MCF 10A (cell line): ENCODE results near the gene PTCD2. TPM values are rescaled to one million over a fixed set of nuclear protein-coding genes. Genes with fewer than 3 reads are reported as not detected.

Experiments used
- BruUV-seq: library from RNA; stranded (reverse); fragments of 400-500 nt; replicated peaks from 2 replicates; lab custom pipeline; 2021; lab: Mats Ljungman, UMichigan
- CTCF ChIA-PET: fragments of 300-600 bp; sonication (Branson Sonifier 250); formaldehyde crosslinking; extraction: SDS; loops from one replicate; lab custom pipeline; 2021; ENCODE audit warnings: antibody characterized with exemption, inconsistent platforms; lab: Yijun Ruan, JAX
- POLR2A ChIA-PET: fragments of 300-600, 350-650 bp; sonication (Branson Sonifier 250); formaldehyde crosslinking; extraction: SDS; loops from one replicate; lab custom pipeline; 2020; ENCODE audit warnings: antibody characterized with exemption, inconsistent platforms; lab: Yijun Ruan, JAX
- DNase-seq: peaks from one replicate; pipeline ENCODE4 v3.0.0-alpha.2; 2018; ENCODE audit not compliant: unreplicated experiment
- H3K27ac Mint-ChIP-seq: one replicate; pipeline ENCODE4 v1.8.0; 2022; ENCODE audit warnings: mild to moderate bottlenecking, low read depth, mixed read lengths; ENCODE audit not compliant: unreplicated experiment
- H3K27me3 Mint-ChIP-seq: one replicate; pipeline ENCODE4 v1.8.0; 2022; ENCODE audit warnings: mixed read lengths; ENCODE audit not compliant: insufficient read depth, unreplicated experiment
- H3K36me3 Mint-ChIP-seq: one replicate; pipeline ENCODE4 v1.8.0; 2022; ENCODE audit warnings: mild to moderate bottlenecking, moderate library complexity, mixed read lengths; ENCODE audit not compliant: insufficient read depth, unreplicated experiment
- H3K4me1 Mint-ChIP-seq: one replicate; pipeline ENCODE4 v1.8.0; 2022; ENCODE audit warnings: mixed read lengths; ENCODE audit not compliant: insufficient read depth, unreplicated experiment
- H3K4me3 Mint-ChIP-seq: one replicate; pipeline ENCODE4 v1.8.0; 2022; ENCODE audit warnings: mild to moderate bottlenecking, moderate library complexity, mixed read lengths; ENCODE audit not compliant: unreplicated experiment
- H3K9me3 Mint-ChIP-seq: one replicate; pipeline ENCODE4 v1.8.0; 2022; ENCODE audit warnings: mixed read lengths; ENCODE audit not compliant: unreplicated experiment
- intact Hi-C: fragments of 100-400 bp; cut with micrococcal nuclease; formaldehyde crosslinking; loops from 2 replicates; pipeline ENCODE4 v1.14.1; 2022
- total RNA-seq: library from RNA; stranded (reverse); gene quantifications from 2 replicates; pipeline ENCODE4 v1.2.3, GENCODE V29; 2022
- TF ChIP-seq, protein P1 (sequence below): fragments of 200-600 bp; IDR thresholded peaks from one replicate; pipeline ENCODE4 v1.8.0; 2022; ENCODE audit warnings: antibody characterized with exemption, mild to moderate bottlenecking; ENCODE audit not compliant: unreplicated experiment

The PTCD2 gene
- total RNA-seq, 1 experiment from 2014 or later = 20.3 TPM

DNA sequence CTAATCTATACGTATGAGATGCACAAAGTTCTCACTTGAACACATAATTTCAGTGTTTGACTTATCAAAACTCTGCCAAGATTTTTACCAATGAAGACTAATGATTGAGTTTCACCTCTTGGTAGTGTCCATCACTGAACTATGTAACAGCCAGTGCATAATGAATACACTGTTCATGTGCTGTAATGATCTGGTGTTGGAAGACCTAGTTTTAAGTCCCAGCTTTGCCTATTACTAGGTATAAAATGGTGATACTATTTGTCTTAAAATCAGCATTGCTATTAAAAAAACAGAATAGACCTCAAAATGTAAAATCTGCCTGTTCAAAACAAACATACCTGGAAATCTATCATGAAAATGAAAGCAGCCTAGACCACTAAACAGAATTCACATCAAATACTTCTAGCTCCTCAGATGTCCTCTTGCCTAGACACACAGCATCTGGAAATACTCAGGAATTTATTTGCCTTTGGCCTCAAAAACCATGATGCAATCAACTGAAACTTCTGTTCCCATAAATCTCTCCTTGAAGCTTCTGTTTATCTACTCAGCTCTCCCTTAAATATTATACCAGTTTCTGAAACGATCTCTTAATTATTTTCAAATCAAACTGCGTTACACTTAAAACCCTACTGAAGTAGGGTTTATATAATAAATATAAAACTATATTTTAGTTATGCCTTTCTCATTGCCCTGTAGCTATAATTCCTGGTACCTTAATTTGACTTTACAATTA is 38.2 kb upstream of the PTCD2 start:
- H3K27ac Mint-ChIP-seq = peak overlapping the region; percentile 91
- H3K9me3 Mint-ChIP-seq = no peaks in the 10 kb centered on the region
- intact Hi-C loops = no loop called here
- peak; percentile 58 for DNase-seq
- H3K4me1 Mint-ChIP-seq = peaks cover 33% of the 10 kb centered on the region
- H3K36me3 Mint-ChIP-seq = peaks cover 32% of the 10 kb centered on the region
- TF ChIP-seq, protein P1, sequence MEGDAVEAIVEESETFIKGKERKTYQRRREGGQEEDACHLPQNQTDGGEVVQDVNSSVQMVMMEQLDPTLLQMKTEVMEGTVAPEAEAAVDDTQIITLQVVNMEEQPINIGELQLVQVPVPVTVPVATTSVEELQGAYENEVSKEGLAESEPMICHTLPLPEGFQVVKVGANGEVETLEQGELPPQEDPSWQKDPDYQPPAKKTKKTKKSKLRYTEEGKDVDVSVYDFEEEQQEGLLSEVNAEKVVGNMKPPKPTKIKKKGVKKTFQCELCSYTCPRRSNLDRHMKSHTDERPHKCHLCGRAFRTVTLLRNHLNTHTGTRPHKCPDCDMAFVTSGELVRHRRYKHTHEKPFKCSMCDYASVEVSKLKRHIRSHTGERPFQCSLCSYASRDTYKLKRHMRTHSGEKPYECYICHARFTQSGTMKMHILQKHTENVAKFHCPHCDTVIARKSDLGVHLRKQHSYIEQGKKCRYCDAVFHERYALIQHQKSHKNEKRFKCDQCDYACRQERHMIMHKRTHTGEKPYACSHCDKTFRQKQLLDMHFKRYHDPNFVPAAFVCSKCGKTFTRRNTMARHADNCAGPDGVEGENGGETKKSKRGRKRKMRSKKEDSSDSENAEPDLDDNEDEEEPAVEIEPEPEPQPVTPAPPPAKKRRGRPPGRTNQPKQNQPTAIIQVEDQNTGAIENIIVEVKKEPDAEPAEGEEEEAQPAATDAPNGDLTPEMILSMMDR = no peak
- H3K27me3 Mint-ChIP-seq = no peaks in the 10 kb centered on the region
- no peak overlapping the region for H3K4me3 Mint-ChIP-seq
- POLR2A ChIA-PET = interaction anchor here (0.6 to 2.4 kb wide), 5 partner anchors 9 to 206 kb away, joined by 3 to 9 read pairs (median 3); no protein-coding TSS in a partner anchor
- CTCF ChIA-PET = interaction anchor here (0.7 to 1.9 kb wide), 4 partner anchors 11 to 109 kb away, joined by 3 to 6 read pairs (median 4); no protein-coding TSS in a partner anchor
- BruUV-seq = TSS peak; percentile 91

DNA sequence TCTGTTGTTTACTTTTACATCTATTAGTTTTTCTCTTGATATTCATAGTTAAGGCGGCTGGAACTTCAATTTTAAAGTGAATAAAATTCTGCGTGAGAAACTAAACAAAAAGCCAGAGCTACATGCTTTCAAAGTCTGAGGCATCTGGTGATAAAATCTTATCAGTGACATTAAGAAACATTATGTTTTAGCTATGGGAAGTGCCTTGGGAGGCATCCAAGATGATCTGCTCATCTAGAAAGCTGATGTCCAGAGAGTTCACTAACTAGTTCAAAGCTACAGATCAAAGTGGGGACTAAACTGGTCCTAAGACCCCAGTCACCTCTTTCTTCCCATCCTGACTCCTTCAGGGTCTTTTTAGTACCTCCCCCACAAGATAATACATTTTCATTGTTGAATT is 37.3 kb upstream of the PTCD2 start:
- Mint-ChIP-seq H3K36me3 (peaks cover 32% of the 10 kb centered on the region), H3K27me3 (no peaks in the 10 kb centered on the region), H3K27ac (peak overlapping the region; percentile 91), H3K9me3 (no peaks in the 10 kb centered on the region), H3K4me3 (no peak overlapping the region), H3K4me1 (peaks cover 33% of the 10 kb centered on the region)
- ChIA-PET CTCF (interaction anchor here (0.7 to 1.9 kb wide), 2 partner anchors 10 to 26 kb away, joined by 3 to 6 read pairs; no protein-coding TSS in a partner anchor), POLR2A (interaction anchor here (0.6 to 2.4 kb wide), 5 partner anchors 9 to 534 kb away, joined by 3 to 9 read pairs (median 3); no protein-coding TSS in a partner anchor)
- TF ChIP-seq, protein P1 = no peak
- no TSS peak for BruUV-seq
- intact Hi-C loops = no loop called here
- DNase-seq = no peak

DNA sequence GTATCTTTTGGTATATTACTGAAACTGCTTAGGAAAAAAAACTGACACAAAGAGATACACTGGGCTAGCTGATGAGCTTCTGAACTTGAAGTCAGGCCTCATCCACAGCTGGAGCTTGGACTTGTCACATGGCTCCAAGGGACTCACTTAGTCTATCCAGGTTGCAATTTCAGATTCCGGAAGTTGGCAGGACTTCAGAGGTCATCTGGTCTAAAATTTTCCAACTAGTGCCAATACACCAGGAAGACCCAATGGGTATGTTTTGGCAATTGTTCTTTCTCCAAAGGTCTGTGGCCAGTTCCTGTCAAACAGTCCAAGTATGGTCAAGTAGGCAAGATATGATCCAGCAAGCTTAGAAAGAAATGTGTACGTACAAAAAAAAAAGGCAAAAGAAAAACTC is 36.8 kb upstream of the PTCD2 start:
- no TSS peak for BruUV-seq

More for the DNA sequence above, 36.8 kb upstream of the PTCD2 start:
- no peak for DNase-seq
- no peaks in the 10 kb centered on the region for H3K27me3 Mint-ChIP-seq
- peaks cover 33% of the 10 kb centered on the region for H3K4me1 Mint-ChIP-seq
- H3K4me3 Mint-ChIP-seq = no peak overlapping the region
- TF ChIP-seq, protein P1 = no peak
- peaks cover 33% of the 10 kb centered on the region for H3K36me3 Mint-ChIP-seq
- POLR2A ChIA-PET = interaction anchor here (0.6 to 2.4 kb wide), 4 partner anchors 10 to 534 kb away, joined by 3 to 9 read pairs (median 3); no protein-coding TSS in a partner anchor
- intact Hi-C loops = no loop called here
- no peaks in the 10 kb centered on the region for H3K9me3 Mint-ChIP-seq
- CTCF ChIA-PET = interaction anchor here (0.8 to 1.9 kb wide), 2 partner anchors 26 to 54 kb away, joined by 3 to 6 read pairs; no protein-coding TSS in a partner anchor
- peak overlapping the region; percentile 91 for H3K27ac Mint-ChIP-seq
